ENCODE results near the gene ANKRD22. TPM values are rescaled to one million over a fixed set of nuclear protein-coding genes. Genes with fewer than 3 reads are reported as not detected.

ANKRD22 gene
- total and polyA plus RNA-seq, 9 of the 15 experiments (the other 6 are each of a cell fraction or from before 2014, with no cell fraction given), result not detected

DNA sequence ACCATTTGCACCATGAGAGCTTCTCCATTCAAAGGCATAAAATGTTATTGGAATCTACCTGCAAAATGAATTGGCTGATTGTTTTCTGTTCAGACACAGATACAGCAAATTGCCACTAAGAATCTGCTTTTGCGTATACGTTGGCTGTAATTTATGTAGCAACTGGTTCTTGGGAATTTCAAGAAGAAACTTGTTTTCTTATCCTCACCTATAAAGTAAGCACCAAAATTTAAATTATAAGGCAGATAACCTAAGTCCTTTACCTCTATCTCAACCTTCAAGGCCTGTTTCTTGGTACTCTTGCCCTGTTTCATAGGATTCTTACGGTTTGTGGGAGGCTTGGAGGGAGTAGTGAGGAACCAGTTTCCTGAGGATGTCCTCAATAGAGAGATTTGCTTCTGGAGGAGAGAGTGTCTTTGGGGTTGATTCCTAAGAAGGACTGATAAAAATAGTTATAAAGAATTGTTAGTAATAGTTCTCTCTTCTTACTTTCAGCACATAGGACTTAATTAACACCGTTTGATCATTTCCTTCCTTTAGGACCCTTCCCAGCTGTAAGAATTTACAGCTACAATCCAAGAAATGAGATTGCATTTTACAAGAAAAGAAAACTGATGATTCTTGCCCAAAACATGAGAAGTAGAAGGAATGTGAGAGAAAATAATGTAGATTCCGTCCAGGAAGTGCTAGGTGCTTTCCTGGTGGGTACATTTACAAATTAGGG lies 30.4 kb upstream of the ANKRD22 start:
- Histone ChIP-seq H3K79me2 (ENCODE audit: control insufficient read depth, insufficient read depth, low read length) (no peaks in the 10 kb centered on the region), H3K4me2 (ENCODE audit: insufficient read depth, low read length) (no peak overlapping the region), H3K27me3 (ENCODE audit: control insufficient read depth in 2 of 2, insufficient read depth in 2 of 2, low read length in 2 of 2) (peaks cover 0 to 14% of the 10 kb centered on the region in 2 experiments; a peak in 2 of 5 replicates), H3K4me1 (replicated peaks in 1 of 2; ENCODE audit: control insufficient read depth in 2 of 2, insufficient read depth in 2 of 2, low read length in 2 of 2) (peaks cover 0 to 10% of the 10 kb centered on the region in 2 experiments; a peak in 2 of 5 replicates), H4K20me1 (replicated peaks; ENCODE audit: control insufficient read depth, insufficient read depth, low read length) (no peaks in the 10 kb centered on the region), H3K4me3 (no peak overlapping the region), H2AFZ (ENCODE audit: low read depth, low read length) (no peak overlapping the region), H3K36me3 (ENCODE audit: control insufficient read depth, insufficient read depth, low read length) (no peaks in the 10 kb centered on the region), H3K9me1 (ENCODE audit: control insufficient read depth, insufficient read depth, low read length) (no peaks in the 10 kb centered on the region), H3K9ac (ENCODE audit: insufficient read depth in 1 of 2, low read depth in 2 of 2, low read length in 2 of 2) (no peak overlapping the region), H3K27ac (ENCODE audit: extremely low read depth, low read depth, low read length) (no peak overlapping the region), H3K9me3 (replicated peaks; ENCODE audit: control insufficient read depth, insufficient read depth, low read depth, low read length) (no peaks in the 10 kb centered on the region)
- no peak for FAIRE-seq
- in situ Hi-C loops (cut with MboI), result no loop called here
- ChIA-PET CTCF (ENCODE audit: low intra/inter-chr PET ratio) (no interaction called here), POLR2A (no interaction called here)
- BruUV-seq (replicated peaks), result no TSS peak
- intact Hi-C loops (cut with micrococcal nuclease), result no loop called here
- WGBS (ENCODE audit: insufficient coverage, low coverage, missing lambda C conversion rate), result 9% methylated on average over 5 of the region's 5 CpGs
- DNase-seq (ENCODE audit: extremely low read depth in 1 of 4, low spot score in 3 of 4), result no peak
- ATAC-seq, result no peak
- TF ChIP-seq BRCA1 (IDR thresholded peaks at IDR 0.05) (no peak), BRCA1 (CRISPR knock-in tag; IDR thresholded peaks at IDR 0.05) (no peak), CREM (IDR thresholded peaks at IDR 0.05; ENCODE audit: low read depth) (no peak), ZBED1 (IDR thresholded peaks at IDR 0.05) (no peak), ZNF165 (CRISPR knock-in tag; IDR thresholded peaks at IDR 0.05; ENCODE audit: borderline replicate concordance) (no peak), TFAM (CRISPR knock-in tag; conservative IDR thresholded peaks at IDR 0.05) (no peak), BCOR (IDR thresholded peaks at IDR 0.05) (no peak)
- TF ChIP-seq, protein P1, sequence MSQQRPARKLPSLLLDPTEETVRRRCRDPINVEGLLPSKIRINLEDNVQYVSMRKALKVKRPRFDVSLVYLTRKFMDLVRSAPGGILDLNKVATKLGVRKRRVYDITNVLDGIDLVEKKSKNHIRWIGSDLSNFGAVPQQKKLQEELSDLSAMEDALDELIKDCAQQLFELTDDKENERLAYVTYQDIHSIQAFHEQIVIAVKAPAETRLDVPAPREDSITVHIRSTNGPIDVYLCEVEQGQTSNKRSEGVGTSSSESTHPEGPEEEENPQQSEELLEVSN (IDR thresholded peaks at IDR 0.05; ENCODE audit: borderline replicate concordance in 1 of 2, extremely low read depth in 1 of 2, insufficient read depth in 1 of 2, insufficient read length in 1 of 2, low read depth in 1 of 2, low read length in 1 of 2, poor library complexity in 1 of 2, severe bottlenecking in 1 of 2), result no peak
- TF ChIP-seq, protein P2, sequence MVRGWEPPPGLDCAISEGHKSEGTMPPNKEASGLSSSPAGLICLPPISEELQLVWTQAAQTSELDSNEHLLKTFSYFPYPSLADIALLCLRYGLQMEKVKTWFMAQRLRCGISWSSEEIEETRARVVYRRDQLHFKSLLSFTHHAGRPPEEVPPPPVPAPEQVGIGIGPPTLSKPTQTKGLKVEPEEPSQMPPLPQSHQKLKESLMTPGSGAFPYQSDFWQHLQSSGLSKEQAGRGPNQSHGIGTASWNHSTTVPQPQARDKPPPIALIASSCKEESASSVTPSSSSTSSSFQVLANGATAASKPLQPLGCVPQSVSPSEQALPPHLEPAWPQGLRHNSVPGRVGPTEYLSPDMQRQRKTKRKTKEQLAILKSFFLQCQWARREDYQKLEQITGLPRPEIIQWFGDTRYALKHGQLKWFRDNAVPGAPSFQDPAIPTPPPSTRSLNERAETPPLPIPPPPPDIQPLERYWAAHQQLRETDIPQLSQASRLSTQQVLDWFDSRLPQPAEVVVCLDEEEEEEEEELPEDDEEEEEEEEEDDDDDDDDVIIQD (CRISPR knock-in tag; IDR thresholded peaks at IDR 0.05), result no peak
- TF ChIP-seq, protein P3, sequence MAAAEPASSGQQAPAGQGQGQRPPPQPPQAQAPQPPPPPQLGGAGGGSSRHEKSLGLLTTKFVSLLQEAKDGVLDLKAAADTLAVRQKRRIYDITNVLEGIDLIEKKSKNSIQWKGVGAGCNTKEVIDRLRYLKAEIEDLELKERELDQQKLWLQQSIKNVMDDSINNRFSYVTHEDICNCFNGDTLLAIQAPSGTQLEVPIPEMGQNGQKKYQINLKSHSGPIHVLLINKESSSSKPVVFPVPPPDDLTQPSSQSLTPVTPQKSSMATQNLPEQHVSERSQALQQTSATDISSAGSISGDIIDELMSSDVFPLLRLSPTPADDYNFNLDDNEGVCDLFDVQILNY (CRISPR knock-in tag; IDR thresholded peaks at IDR 0.05), result no peak

Data from K562 (cell line).